RWPE2 (cell line): ENCODE measurements around the gene TCOF1.
A peak's percentile ranks its signal among the peaks of the same experiment; 100 is the strongest.

Experiments used
- ATAC-seq: fragments of 200-7000 bp; cut with Tn5 transposase; 3 replicates; pipeline ENCODE4 v1.9.1; 2021; ENCODE audit warnings: low read depth
- DNase-seq: peaks from one replicate; pipeline ENCODE4 v3.0.0-alpha.2; 2020; ENCODE audit warnings: low spot score
- H3K27ac ChIP-seq: fragments of 450-650 bp; 2 replicates; pipeline ENCODE4 v1.5.1; 2017; ENCODE audit warnings: mild to moderate bottlenecking; ENCODE audit not compliant: poor library complexity, severe bottlenecking
- H3K27me3 ChIP-seq: fragments of 250-450 bp; sonication (Bioruptor Pico); 2 replicates; pipeline ENCODE4 v1.5.1; 2021; ENCODE audit warnings: mild to moderate bottlenecking, moderate library complexity; ENCODE audit not compliant: insufficient read depth, poor library complexity, severe bottlenecking
- H3K36me3 ChIP-seq: fragments of 250-450 bp; sonication (Bioruptor Pico); 2 replicates; pipeline ENCODE4 v1.5.1; 2020; ENCODE audit warnings: low read depth, mild to moderate bottlenecking, moderate library complexity
- H3K4me1 ChIP-seq: fragments of 250-450 bp; sonication (Bioruptor Pico); 2 replicates; pipeline ENCODE4 v1.5.1; 2021; ENCODE audit warnings: mild to moderate bottlenecking, moderate library complexity; ENCODE audit not compliant: insufficient read depth, poor library complexity, severe bottlenecking
- H3K4me3 ChIP-seq: fragments of 250-450 bp; sonication (Bioruptor Pico); 2 replicates; pipeline ENCODE4 v1.5.1; 2021; ENCODE audit warnings: mild to moderate bottlenecking, moderate library complexity; ENCODE audit not compliant: severe bottlenecking
- H3K9me3 ChIP-seq: fragments of 250-450 bp; sonication (Bioruptor Pico); 2 replicates; pipeline ENCODE4 v1.5.1; 2021; ENCODE audit warnings: mild to moderate bottlenecking, moderate library complexity; ENCODE audit not compliant: severe bottlenecking
- TF ChIP-seq, protein P1 (sequence below): fragments of 450-650 bp; IDR thresholded peaks from one replicate; pipeline ENCODE4 v1.5.1; 2017; ENCODE audit warnings: mild to moderate bottlenecking, moderate library complexity; ENCODE audit not compliant: poor library complexity, severe bottlenecking

Gene TCOF1

GRCh38 chr5:150316320-150316719 lies 41.2 kb upstream of the TCOF1 start:
- Histone ChIP-seq H3K27ac (peak overlapping the region; percentile 93), H3K27me3 (no peaks in the 10 kb centered on the region), H3K4me1 (peaks cover 49% of the 10 kb centered on the region), H3K36me3 (no peaks in the 10 kb centered on the region), H3K4me3 (no peak overlapping the region), H3K9me3 (no peaks in the 10 kb centered on the region)
- TF ChIP-seq, protein P1, sequence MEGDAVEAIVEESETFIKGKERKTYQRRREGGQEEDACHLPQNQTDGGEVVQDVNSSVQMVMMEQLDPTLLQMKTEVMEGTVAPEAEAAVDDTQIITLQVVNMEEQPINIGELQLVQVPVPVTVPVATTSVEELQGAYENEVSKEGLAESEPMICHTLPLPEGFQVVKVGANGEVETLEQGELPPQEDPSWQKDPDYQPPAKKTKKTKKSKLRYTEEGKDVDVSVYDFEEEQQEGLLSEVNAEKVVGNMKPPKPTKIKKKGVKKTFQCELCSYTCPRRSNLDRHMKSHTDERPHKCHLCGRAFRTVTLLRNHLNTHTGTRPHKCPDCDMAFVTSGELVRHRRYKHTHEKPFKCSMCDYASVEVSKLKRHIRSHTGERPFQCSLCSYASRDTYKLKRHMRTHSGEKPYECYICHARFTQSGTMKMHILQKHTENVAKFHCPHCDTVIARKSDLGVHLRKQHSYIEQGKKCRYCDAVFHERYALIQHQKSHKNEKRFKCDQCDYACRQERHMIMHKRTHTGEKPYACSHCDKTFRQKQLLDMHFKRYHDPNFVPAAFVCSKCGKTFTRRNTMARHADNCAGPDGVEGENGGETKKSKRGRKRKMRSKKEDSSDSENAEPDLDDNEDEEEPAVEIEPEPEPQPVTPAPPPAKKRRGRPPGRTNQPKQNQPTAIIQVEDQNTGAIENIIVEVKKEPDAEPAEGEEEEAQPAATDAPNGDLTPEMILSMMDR, result no peak
- no peak for DNase-seq
- no peak for ATAC-seq

DNA sequence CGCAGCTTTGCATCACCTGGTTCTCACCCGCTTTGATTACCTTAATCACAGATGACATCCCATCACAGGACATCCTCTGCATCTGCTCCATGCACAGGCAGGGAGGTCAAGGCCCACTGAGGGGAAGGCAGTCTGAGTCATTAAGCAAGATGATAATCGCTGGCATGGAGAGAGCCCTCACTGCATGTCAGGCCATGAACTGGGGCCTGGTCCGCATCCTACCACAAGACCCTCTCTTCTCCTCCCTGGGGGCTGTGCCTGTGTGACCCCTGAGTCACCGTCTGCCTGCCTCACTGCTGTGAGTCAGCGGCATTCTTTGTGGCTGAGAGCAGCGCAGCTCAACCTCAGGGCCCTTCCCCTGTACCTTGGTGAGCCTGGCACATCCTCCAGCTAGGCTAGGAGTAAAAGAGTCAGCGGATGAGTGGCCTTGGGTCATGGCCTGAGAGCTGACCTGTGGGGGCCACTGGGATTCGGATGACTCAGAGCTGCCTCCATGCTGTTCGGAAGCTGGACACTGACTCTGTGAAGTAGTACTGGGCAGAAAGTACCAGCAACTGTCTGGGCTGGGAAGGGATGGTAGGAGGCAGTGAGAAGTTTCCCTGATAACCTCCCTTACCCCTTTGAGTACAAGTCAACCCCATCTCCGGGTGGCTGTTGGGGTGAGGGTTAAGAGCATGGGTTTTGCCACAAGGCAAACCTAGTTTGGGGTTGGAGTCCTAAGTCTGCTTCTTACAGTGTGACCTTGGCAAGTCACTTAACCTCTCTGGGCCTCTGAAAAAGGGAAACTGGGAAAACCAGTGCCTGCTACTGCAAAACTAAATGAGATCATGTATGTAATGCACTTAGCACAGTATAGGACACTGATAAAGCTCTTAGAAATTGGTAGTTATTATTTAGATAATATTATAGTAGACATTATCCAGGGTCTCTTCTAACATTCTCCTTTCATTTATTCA lies 40.2 kb upstream of the TCOF1 start:
- H3K27me3 ChIP-seq, result no peaks in the 10 kb centered on the region
- ATAC-seq, result peak; percentile 85
- H3K4me1 ChIP-seq, result peaks cover 58% of the 10 kb centered on the region
- no peaks in the 10 kb centered on the region for H3K9me3 ChIP-seq
- TF ChIP-seq, protein P1, result no peak
- peak; percentile 98 for DNase-seq
- H3K27ac ChIP-seq, result peak overlapping the region; percentile 93
- no peak overlapping the region for H3K4me3 ChIP-seq
- H3K36me3 ChIP-seq, result no peaks in the 10 kb centered on the region

DNA sequence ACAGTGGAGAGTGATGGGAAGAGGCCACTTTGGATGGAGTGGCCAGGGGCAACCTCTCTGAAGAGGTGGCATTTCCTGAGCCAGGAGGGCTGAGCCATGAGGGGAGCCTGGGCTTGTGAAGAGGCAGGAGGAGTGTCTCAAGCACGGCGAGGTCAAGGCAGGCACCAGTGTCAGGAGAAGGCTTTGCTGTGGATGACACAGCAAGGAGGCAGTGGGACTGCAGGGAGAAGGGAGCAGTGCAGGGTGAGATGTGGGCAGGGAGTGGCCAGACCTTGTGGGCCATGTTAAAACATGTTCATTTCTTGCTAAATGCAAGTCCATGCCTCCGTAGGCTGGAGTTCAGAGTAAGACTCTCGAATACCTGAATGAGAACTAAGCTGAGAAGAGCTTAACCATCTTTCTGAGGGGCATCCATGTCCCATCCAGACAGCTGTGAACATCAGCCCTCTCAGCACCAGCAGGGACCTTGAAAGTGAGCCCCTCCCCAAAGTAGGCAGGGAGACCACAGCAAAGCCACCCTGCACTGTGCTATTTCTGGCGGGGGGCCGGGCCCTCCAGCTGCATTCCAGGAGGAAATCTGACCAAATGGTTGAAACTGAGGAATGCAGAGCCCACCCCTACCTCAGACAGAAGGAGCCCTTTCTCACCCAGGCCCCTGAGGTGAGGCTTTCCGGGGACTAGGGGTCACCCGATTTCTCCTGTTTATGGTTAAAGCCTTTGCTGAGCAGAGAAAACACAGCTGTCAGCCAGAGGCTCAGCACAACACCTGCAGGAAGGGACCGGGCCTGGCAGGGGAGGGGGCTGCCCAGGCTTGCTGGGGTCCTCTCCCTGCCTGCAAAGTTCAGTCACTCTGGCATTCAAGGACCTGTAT lies 38.6 kb upstream of the TCOF1 start:
- peaks cover 63% of the 10 kb centered on the region for H3K4me1 ChIP-seq
- no peak overlapping the region for H3K4me3 ChIP-seq
- no peaks in the 10 kb centered on the region for H3K27me3 ChIP-seq
- ATAC-seq (peak; percentile 54), DNase-seq (peak; percentile 90)
- H3K36me3 ChIP-seq, result no peaks in the 10 kb centered on the region
- H3K9me3 ChIP-seq, result no peaks in the 10 kb centered on the region
- TF ChIP-seq, protein P1, result no peak
- peak overlapping the region; percentile 93 for H3K27ac ChIP-seq

- TF ChIP-seq, protein P1, result no peak
- DNase-seq (no peak), ATAC-seq (no peak)
- no peaks in the 10 kb centered on the region for H3K36me3 ChIP-seq
- peaks cover 63% of the 10 kb centered on the region for H3K4me1 ChIP-seq
- no peaks in the 10 kb centered on the region for H3K9me3 ChIP-seq
- no peak overlapping the region for H3K4me3 ChIP-seq
- H3K27ac ChIP-seq, result peak overlapping the region; percentile 93
- no peaks in the 10 kb centered on the region for H3K27me3 ChIP-seq
These were observed 38.1 kb upstream of the TCOF1 start for GRCh38 chr5:150319484-150319790.
